Ascending aorta (tissue), 2 donors: ENCODE data around the gene CHD6. TPM values are rescaled to one million over a fixed set of nuclear protein-coding genes. Genes with fewer than 3 reads are reported as not detected.

ENCODE experiments used
- DNase-seq, 2 donors: peaks; one replicate each; pipeline ENCODE4 v3.0.0-alpha.2; 2019; ENCODE audit warnings: low spot score in 2 of 2
- H3K27ac ChIP-seq, 2 donors: fragments of 200-600 bp; sonication (generic); one replicate each; pipeline ENCODE4 v1.5.1; 2016 to 2017; ENCODE audit warnings: mild to moderate bottlenecking in 1 of 2
- H3K27me3 ChIP-seq: fragments of 200-600 bp; sonication (generic); one replicate; pipeline ENCODE4 v1.5.1; 2017
- H3K36me3 ChIP-seq, 2 donors: fragments of 200-600 bp; sonication (generic); one replicate each; pipeline ENCODE4 v1.5.1; 2016
- H3K4me1 ChIP-seq, 2 donors: fragments of 200-600 bp; sonication (generic); one replicate each; pipeline ENCODE4 v1.5.1; 2016 to 2017; ENCODE audit warnings: mild to moderate bottlenecking in 1 of 2
- H3K4me3 ChIP-seq, 2 donors: fragments of 200-600 bp; sonication (generic); one replicate each; pipeline ENCODE4 v1.5.1; 2016 to 2017; ENCODE audit warnings: mild to moderate bottlenecking in 1 of 2
- H3K9me3 ChIP-seq, 2 donors: fragments of 200-600 bp; sonication (generic); one replicate each; pipeline ENCODE4 v1.5.1; 2016
- CTCF ChIP-seq, 3 experiments: fragments of 200-600 bp in 2 of 3; fragments of 450-650 bp in 1 of 3; sonication (generic) in 2 of 3; IDR thresholded peaks; one replicate each; pipeline ENCODE4 v1.5.1; 2016 to 2019; ENCODE audit warnings: antibody characterized with exemption in 3 of 3, mild to moderate bottlenecking in 1 of 3, moderate library complexity in 1 of 3
- intact Hi-C: fragments of 100-400 bp; cut with DNase I; formaldehyde crosslinking; loops from one replicate; pipeline ENCODE4 v1.15.1; 2023
- total RNA-seq: library from RNA; depleted of rRNA; stranded (reverse); fragments of >200 nt; gene quantifications from one replicate; pipeline ENCODE4 v1.1.0, GENCODE V29; 2016

CHD6 gene
- total RNA-seq, 1 donor from 2014 or later = 42.9 TPM

DNA sequence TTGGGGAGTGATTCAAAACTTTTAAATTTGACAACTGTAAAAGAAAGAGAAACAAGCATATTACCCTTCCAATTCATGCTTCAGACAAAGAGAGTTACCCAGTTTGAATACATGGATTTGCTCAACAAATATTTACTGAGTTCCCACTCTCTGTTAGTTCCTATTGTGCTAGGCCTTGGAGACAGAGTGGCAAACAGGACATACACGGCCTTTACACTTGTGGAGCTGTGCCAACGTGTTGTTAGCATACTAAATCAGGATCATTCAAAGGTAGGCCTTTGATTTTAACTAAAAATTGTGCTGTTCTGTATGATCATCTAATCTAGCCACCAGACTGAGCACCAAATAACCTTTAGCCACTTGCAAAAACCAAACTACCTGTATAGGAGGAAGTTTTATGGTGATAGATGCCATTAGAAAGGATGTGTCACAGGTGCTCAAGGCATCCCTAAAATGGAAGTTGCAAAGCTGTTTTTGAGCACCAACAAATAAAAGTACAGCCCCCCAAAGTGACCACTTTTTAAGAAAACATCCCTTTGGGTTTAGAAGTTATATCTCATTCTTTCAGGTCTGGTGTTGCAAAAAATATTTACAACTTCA lies 84.5 kb downstream of the CHD6 start:
- no peak overlapping the region for H3K4me3 ChIP-seq
- TF ChIP-seq CTCF (IDR thresholded peaks at IDR 0.05) = no peak
- no peak for DNase-seq

GRCh38 chr20:41532935-41533334 lies 85.2 kb downstream of the CHD6 start:
- Histone ChIP-seq H3K36me3 (peaks cover 6 to 7% of the 10 kb centered on the region in 2 donors), H3K9me3 (no peaks in the 10 kb centered on the region), H3K27ac (no peak overlapping the region), H3K4me3 (no peak overlapping the region), H3K4me1 (peaks cover 0 to 13% of the 10 kb centered on the region in 2 donors), H3K27me3 (no peaks in the 10 kb centered on the region)
- TF ChIP-seq CTCF (IDR thresholded peaks at IDR 0.05) = no peak
- no peak for DNase-seq
- intact Hi-C loops = no loop called here

More for the DNA sequence above, 84.5 kb downstream of the CHD6 start:
- Histone ChIP-seq H3K4me1 (peaks cover 0 to 9% of the 10 kb centered on the region in 2 donors), H3K9me3 (no peaks in the 10 kb centered on the region), H3K27me3 (no peaks in the 10 kb centered on the region), H3K27ac (no peak overlapping the region), H3K36me3 (peaks cover 6 to 7% of the 10 kb centered on the region in 2 donors)
- intact Hi-C loops = no loop called here

DNA sequence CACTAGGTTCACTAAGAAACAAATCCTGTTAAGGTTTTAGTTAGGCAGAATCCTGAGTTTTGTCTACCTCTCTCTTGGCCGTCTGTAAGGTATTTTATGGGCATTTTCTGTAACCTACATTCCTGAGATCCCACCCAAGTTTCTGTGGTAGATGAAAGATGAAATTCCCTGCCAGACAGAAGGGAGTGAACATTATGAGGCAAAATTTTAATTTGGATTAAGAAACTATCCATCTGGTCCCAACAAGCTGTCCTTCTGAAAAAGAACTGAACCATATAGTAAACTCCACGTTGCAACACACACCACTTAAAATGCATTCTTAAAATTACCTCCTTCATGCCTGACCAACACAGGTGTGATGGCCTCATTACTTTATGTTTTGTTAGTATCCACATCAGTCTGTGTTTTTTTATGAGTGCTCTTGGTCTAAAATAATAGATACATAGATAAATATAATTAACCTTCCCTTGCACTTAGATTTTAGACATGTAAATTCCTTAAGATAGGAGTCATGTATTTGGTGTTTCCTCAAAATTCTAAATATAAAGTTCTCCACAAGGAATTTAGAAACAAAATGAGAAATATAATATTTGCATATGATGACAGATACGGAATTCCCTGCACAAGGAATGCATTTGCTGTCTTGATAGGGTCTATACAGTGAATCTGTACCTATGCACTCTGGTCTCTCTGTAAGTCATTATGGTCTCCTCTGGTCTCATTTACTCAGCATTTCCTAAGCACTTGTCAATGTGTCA lies 86.5 kb downstream of the CHD6 start:
- Histone ChIP-seq H3K9me3 (no peaks in the 10 kb centered on the region), H3K4me1 (peaks cover 0 to 13% of the 10 kb centered on the region in 2 donors), H3K36me3 (peaks cover 6 to 7% of the 10 kb centered on the region in 2 donors), H3K27me3 (no peaks in the 10 kb centered on the region), H3K4me3 (no peak overlapping the region), H3K27ac (no peak overlapping the region)
- no peak for TF ChIP-seq CTCF (IDR thresholded peaks at IDR 0.05)
- no peak for DNase-seq
- intact Hi-C loops = no loop called here

DNA sequence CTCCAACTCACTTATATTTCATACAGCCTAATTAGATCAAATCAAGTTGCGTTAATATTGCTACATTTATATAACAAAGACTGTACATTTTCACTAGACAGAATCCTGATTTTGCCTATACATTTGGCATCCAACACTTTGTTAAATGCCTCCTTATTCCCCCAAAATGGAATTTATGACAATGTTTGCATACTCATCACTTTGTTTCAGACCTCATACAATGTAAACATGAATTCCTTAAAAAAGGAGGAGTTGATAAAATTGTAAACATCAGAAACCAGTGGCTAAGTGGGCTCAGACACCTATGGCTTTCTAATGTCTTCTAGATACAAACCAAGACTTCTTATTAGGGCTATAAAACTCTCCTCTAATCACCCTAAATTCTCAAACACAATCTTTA lies 87.3 kb downstream of the CHD6 start:
- TF ChIP-seq CTCF (IDR thresholded peaks at IDR 0.05) = no peak
- Histone ChIP-seq H3K36me3 (peaks cover 6 to 7% of the 10 kb centered on the region in 2 donors), H3K27ac (no peak overlapping the region), H3K9me3 (no peaks in the 10 kb centered on the region), H3K27me3 (no peaks in the 10 kb centered on the region), H3K4me1 (peaks cover 4 to 14% of the 10 kb centered on the region in 2 donors), H3K4me3 (no peak overlapping the region)
- no peak for DNase-seq
- intact Hi-C loops = no loop called here

GRCh38 chr20:41526327-41526726 lies 91.8 kb downstream of the CHD6 start:
- Histone ChIP-seq H3K27me3 (no peaks in the 10 kb centered on the region), H3K27ac (no peak overlapping the region), H3K36me3 (no peaks in the 10 kb centered on the region), H3K9me3 (no peaks in the 10 kb centered on the region), H3K4me1 (peaks cover 4 to 16% of the 10 kb centered on the region in 2 donors), H3K4me3 (no peak overlapping the region)
- TF ChIP-seq CTCF (IDR thresholded peaks at IDR 0.05) = no peak
- DNase-seq = no peak
- intact Hi-C loops = loop anchor here (10.0 kb wide), 1 partner anchor 88 kb away; the partner anchor contains the start of gene CHD6
